NOMO-1 treated with DMSO at 0.1 percent for 48 hours (cell line): ENCODE data around the gene MYH8.

Experiments used
- DNase-seq: peaks from one replicate; lab custom pipeline; 2025; ENCODE audit not compliant: unreplicated experiment; lab: John Stamatoyannopoulos, UW

MYH8 gene

GRCh38 chr17:10421900-10422542, at the start of gene MYH8:
Gene MYH8, minus strand, starts transcription at chr17:10421950. Its CDS starts 1,723 bp downstream, at chr17:10420227.
- DNase-seq: no peak

GRCh38 chr17:10469459-10469858, 47.7 kb upstream of the MYH8 start, which contains the start of gene MYH4:
Gene MYH4, minus strand, starts transcription at chr17:10469559. Its CDS starts 2,814 bp downstream, at chr17:10466745.
- DNase-seq: no peak

DNA sequence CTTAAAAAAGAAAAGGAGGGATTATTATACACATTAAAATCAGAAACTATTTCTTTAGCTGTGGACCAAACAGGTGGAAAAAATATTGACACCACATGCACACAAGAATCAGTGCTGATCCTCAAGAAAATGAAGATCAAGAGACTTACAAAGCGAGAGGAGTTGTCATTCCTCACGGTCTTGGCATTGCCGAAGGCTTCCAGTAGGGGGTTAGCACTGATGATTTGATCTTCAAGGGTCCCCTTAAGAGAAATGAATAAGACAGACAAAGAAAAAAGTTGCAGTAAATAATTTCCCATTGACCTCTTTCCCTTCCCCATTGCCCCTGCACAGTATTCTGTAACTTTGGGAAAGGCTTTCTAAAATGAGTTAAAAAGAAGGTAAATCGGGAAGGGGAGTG, 41.7 kb upstream of the MYH8 start:
- DNase-seq: no peak

GRCh38 chr17:10460062-10460461, 38.3 kb upstream of the MYH8 start:
- DNase-seq: no peak

DNA sequence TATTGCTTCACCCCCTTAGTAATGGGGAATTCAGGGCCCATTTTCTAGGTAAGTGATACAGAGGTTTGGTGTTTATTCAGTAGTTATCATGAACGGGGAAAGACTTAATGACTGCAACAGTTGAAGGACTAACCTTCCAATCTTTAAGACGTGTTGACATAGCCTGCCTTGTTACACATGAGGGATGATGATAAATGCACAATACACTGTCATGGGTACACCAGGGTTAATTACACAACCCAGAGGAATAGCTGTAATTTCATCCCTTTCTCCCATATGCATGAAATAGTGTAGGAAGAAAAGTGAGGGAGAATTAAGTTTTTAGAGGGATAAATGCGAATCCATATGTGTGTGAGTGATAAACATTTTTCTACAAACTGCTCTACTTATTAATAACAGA, 37.0 kb upstream of the MYH8 start:
- no peak for DNase-seq

- no peak for DNase-seq
Observed at GRCh38 chr17:10457952-10458351, 36.2 kb upstream of the MYH8 start.

- DNase-seq: no peak
Observed at GRCh38 chr17:10447026-10447931, 25.5 kb upstream of the MYH8 start.

- no peak for DNase-seq
Observed at GRCh38 chr17:10439816-10440215, 18.1 kb upstream of the MYH8 start.

GRCh38 chr17:10435096-10435495, 13.3 kb upstream of the MYH8 start:
- no peak for DNase-seq

GRCh38 chr17:10429421-10430045, 7.8 kb upstream of the MYH8 start:
- no peak for DNase-seq

- no peak for DNase-seq
Observed at GRCh38 chr17:10428781-10429180, 7.0 kb upstream of the MYH8 start.

DNA sequence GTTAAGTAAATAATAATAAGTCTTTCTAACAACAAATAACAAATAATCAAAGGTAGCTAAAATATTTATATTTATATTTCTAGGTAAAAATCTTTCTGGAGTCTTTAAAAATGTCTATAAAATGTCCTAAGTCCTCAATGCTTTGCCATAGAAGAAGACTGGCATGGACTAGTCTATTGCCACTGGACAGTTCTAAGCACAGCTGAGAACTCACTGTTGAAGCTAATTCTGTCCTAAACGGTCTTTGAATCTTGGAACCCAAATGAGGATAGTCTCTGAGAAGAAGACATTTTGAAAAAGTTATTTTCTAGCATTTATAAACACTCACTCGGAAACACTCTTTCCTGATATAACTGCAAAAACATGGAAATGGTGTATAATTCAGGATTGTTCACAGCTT, 539 bp downstream of the MYH8 start:
- DNase-seq: no peak

DNA sequence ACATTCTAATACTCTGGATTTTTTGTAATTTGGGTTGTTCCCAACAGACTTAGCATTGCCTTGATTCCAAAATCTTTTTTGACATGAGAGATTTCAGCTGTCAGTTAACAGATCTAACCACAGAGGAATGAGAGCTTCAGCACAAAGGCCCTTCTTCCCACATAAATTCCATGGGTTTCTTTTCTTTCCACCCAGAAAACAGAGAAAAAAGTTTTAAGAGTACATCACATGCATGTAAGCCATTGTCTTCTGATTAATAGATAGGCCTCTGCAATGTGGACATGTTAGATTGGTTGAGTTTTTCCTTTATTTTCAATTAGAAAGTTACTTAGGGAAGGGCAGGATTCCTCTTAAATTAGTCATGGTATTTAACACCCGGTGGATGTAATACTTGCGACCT, 939 bp downstream of the MYH8 start:
- no peak for DNase-seq

GRCh38 chr17:10417431-10417830, 4.3 kb downstream of the MYH8 start:
- DNase-seq: no peak

GRCh38 chr17:10415161-10415560, 6.6 kb downstream of the MYH8 start:
- DNase-seq: no peak

DNA sequence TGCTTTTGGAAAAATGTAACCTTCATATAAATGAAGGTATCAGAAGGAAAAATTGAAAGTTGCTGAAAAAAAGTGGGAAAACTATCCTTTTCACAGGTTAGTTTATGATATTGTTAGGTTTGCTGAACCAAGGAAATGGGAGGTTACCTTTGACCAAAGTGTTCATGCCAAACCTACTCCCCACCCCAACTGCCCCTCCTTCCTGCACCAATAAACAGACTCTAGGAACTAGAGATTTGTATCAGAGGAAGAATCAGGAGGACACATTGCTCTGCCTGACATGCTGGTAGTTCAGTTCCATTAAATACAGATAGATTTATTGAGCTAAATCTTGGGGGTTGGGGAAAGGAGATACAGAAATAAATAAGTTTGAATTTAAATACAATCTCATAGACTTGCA, 18.2 kb downstream of the MYH8 start:
- DNase-seq: no peak

DNA sequence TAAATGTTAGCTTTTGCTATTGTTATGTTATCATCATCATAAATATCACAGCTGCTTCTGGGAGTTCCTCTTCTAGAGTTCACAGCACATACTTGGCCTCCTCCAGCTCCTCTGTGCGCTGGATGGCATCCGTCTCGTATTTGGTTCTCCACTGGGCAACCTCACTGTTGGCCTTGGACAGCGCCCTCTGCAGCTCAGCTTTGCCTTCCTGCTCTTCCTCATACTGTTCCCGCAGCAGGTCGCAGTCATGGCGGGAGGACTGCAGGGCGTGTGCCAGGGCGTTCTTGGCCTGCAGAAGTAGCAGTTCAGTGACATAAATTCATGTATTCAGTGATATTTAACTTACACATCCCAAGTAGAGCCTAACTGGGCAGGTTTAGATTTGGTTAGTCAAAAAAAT, 23.4 kb downstream of the MYH8 start:
- no peak for DNase-seq

- no peak for DNase-seq
Observed at GRCh38 chr17:10396524-10397163, 25.1 kb downstream of the MYH8 start.

GRCh38 chr17:10394201-10394887, 27.4 kb downstream of the MYH8 start:
- DNase-seq: no peak

DNA sequence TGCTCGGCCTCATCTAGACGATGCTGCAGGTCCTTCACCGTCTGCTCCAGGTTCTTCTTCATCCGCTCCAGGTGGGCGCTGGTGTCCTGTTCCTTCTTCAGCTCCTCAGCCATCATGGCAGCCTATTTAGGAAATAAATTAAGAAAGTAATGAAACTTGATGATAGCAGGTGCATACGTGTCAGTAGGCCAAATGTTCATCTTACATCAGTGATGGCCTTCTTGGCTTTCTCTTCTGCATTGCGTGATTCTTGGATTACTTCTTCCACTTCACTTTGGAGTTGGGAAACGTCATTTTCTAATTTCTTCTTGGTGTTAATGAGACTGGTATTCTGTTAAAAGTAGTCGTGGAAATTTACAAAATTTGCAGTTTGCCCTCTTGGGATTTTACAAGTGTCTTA, 28.9 kb downstream of the MYH8 start:
- DNase-seq: no peak

- DNase-seq: no peak
Observed at GRCh38 chr17:10385871-10386270, 35.9 kb downstream of the MYH8 start.
